Mesothelial cell of epicardium (in vitro differentiated cells): ENCODE measurements around the gene THUMPD3. TPM values are rescaled to one million over a fixed set of nuclear protein-coding genes. Genes with fewer than 3 reads are reported as not detected.

Experiments
- DNase-seq, 2 experiments: peaks; one replicate each; pipeline ENCODE4 v3.0.0; 2021; ENCODE audit warnings: low spot score in 2 of 2; ENCODE audit not compliant: unreplicated experiment in 2 of 2
- H3K27ac Mint-ChIP-seq: 2 replicates; pipeline ENCODE4 v1.8.0; 2021; ENCODE audit warnings: mixed read lengths
- H3K27me3 Mint-ChIP-seq: 2 replicates; pipeline ENCODE4 v1.8.0; 2021; ENCODE audit warnings: low read depth, mixed read lengths
- H3K36me3 Mint-ChIP-seq: 2 replicates; pipeline ENCODE4 v1.8.0; 2021; ENCODE audit warnings: mixed read lengths
- H3K4me1 Mint-ChIP-seq: 2 replicates; pipeline ENCODE4 v1.8.0; 2021; ENCODE audit warnings: mixed read lengths
- H3K4me3 Mint-ChIP-seq: 2 replicates; pipeline ENCODE4 v1.8.0; 2021; ENCODE audit warnings: mild to moderate bottlenecking, moderate library complexity, mixed read lengths
- H3K9me3 Mint-ChIP-seq: 2 replicates; pipeline ENCODE4 v1.8.0; 2021; ENCODE audit warnings: mixed read lengths
- CTCF ChIP-seq: fragments of 200-600 bp; sonication (generic); IDR thresholded peaks from one replicate; pipeline ENCODE4 v1.5.0; 2021; ENCODE audit warnings: antibody characterized with exemption; ENCODE audit not compliant: unreplicated experiment
- total RNA-seq: library from RNA; stranded (reverse); gene quantifications from 3 replicates; pipeline ENCODE4 v1.2.1, GENCODE V29; 2021

THUMPD3 gene
- total RNA-seq, 1 donor from 2014 or later = 62.1 TPM

GRCh38 chr3:9408546-9408945 is 45.7 kb downstream of the THUMPD3 start:
- no peak for TF ChIP-seq CTCF
- Mint-ChIP-seq H3K27ac (no peak overlapping the region), H3K9me3 (peaks cover 23% of the 10 kb centered on the region), H3K4me3 (no peak overlapping the region), H3K27me3 (no peaks in the 10 kb centered on the region), H3K36me3 (peaks cover 22% of the 10 kb centered on the region), H3K4me1 (peaks cover 22% of the 10 kb centered on the region)
- no peak for DNase-seq

- Mint-ChIP-seq H3K27me3 (no peaks in the 10 kb centered on the region), H3K9me3 (peaks cover 26% of the 10 kb centered on the region), H3K27ac (no peak overlapping the region), H3K36me3 (peaks cover 25% of the 10 kb centered on the region), H3K4me1 (peaks cover 15% of the 10 kb centered on the region), H3K4me3 (no peak overlapping the region)
- TF ChIP-seq CTCF = no peak
- no peak for DNase-seq
These were observed 47.4 kb downstream of the THUMPD3 start for GRCh38 chr3:9409981-9410854.

GRCh38 chr3:9411302-9411701 is 48.4 kb downstream of the THUMPD3 start:
- TF ChIP-seq CTCF = no peak
- no peak for DNase-seq
- peaks cover 13% of the 10 kb centered on the region for H3K4me1 Mint-ChIP-seq
- H3K4me3 Mint-ChIP-seq = no peak overlapping the region
- peaks cover 30% of the 10 kb centered on the region for H3K36me3 Mint-ChIP-seq
- H3K27ac Mint-ChIP-seq = no peak overlapping the region
- H3K27me3 Mint-ChIP-seq = no peaks in the 10 kb centered on the region
- H3K9me3 Mint-ChIP-seq = peaks cover 26% of the 10 kb centered on the region

GRCh38 chr3:9412293-9412692 is 49.4 kb downstream of the THUMPD3 start:
- H3K9me3 Mint-ChIP-seq = peaks cover 26% of the 10 kb centered on the region
- peak overlapping the region; percentile 64 for H3K27ac Mint-ChIP-seq
- H3K4me1 Mint-ChIP-seq = peaks cover 13% of the 10 kb centered on the region
- H3K36me3 Mint-ChIP-seq = peaks cover 30% of the 10 kb centered on the region
- no peaks in the 10 kb centered on the region for H3K27me3 Mint-ChIP-seq
- no peak for DNase-seq
- no peak overlapping the region for H3K4me3 Mint-ChIP-seq
- no peak for TF ChIP-seq CTCF

GRCh38 chr3:9414826-9415225 is 52.0 kb downstream of the THUMPD3 start:
- H3K27me3 Mint-ChIP-seq = no peaks in the 10 kb centered on the region
- no peak overlapping the region for H3K27ac Mint-ChIP-seq
- H3K4me3 Mint-ChIP-seq = no peak overlapping the region
- peaks cover 11% of the 10 kb centered on the region for H3K9me3 Mint-ChIP-seq
- H3K4me1 Mint-ChIP-seq = peaks cover 8% of the 10 kb centered on the region
- DNase-seq = no peak
- TF ChIP-seq CTCF = no peak
- H3K36me3 Mint-ChIP-seq = peaks cover 18% of the 10 kb centered on the region
